NB4 (cell line): ENCODE results near the gene ENPP3.

Experiments
- MYC ChIP-seq: IDR thresholded peaks from 2 replicates; pipeline ENCODE4 v1.6.1; 2011; ENCODE audit warnings: low read depth, low read length
- POLR2A ChIP-seq: IDR thresholded peaks from 2 replicates; pipeline ENCODE4 v1.6.1; 2011; ENCODE audit warnings: mild to moderate bottlenecking; ENCODE audit not compliant: insufficient read length; ENCODE audit errors: extremely low read depth
- TF ChIP-seq, protein P1 (sequence below): IDR thresholded peaks from one replicate; pipeline ENCODE4 v1.5.1; 2012; ENCODE audit warnings: low read depth, low read length
- TF ChIP-seq, protein P2 (sequence below): IDR thresholded peaks from 2 replicates; pipeline ENCODE4 v1.6.1; 2011; ENCODE audit warnings: low read depth, low read length

DNA sequence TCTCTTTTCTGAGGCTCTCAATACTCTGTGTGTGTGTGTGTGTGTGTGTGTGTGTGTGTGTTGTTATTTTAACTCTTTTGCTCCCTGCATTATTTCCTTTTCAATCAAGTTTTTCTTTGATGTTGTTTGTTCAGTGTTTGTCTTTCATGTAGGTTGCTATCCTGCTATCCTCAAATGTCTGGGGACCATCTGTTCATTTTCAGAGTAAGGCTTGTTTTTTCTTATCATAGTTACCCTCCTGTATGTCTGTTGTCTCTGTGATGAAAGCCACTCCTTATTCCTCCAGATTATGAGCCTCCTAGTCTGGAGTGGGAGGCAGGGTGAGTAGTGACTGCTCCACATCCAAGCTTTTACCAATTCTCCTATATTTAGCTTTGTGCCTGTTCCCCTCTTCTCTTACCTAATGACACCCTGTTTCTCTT, 9.2 kb downstream of the ENPP3 start:
- TF ChIP-seq POLR2A = no peak
- TF ChIP-seq, protein P1, sequence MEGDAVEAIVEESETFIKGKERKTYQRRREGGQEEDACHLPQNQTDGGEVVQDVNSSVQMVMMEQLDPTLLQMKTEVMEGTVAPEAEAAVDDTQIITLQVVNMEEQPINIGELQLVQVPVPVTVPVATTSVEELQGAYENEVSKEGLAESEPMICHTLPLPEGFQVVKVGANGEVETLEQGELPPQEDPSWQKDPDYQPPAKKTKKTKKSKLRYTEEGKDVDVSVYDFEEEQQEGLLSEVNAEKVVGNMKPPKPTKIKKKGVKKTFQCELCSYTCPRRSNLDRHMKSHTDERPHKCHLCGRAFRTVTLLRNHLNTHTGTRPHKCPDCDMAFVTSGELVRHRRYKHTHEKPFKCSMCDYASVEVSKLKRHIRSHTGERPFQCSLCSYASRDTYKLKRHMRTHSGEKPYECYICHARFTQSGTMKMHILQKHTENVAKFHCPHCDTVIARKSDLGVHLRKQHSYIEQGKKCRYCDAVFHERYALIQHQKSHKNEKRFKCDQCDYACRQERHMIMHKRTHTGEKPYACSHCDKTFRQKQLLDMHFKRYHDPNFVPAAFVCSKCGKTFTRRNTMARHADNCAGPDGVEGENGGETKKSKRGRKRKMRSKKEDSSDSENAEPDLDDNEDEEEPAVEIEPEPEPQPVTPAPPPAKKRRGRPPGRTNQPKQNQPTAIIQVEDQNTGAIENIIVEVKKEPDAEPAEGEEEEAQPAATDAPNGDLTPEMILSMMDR = no peak
- TF ChIP-seq MYC = no peak
- TF ChIP-seq, protein P2, sequence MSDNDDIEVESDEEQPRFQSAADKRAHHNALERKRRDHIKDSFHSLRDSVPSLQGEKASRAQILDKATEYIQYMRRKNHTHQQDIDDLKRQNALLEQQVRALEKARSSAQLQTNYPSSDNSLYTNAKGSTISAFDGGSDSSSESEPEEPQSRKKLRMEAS = no peak
